ENCODE data around the gene TWIST1.

- no peak for TF ChIP-seq SUZ12 (IDR thresholded peaks at IDR 0.05; ENCODE audit: extremely low read depth, insufficient read depth, insufficient read length)
- TF ChIP-seq YY1 (IDR thresholded peaks at IDR 0.05; ENCODE audit: insufficient read depth, insufficient read length) = no peak
These were observed 4.5 kb downstream of the TWIST1 start for GRCh38 chr7:19113002-19113350.

Data from NT2/D1 (cell line).